Body of pancreas (tissue), 4 donors: ENCODE results near the gene ATRN. TPM values are rescaled to one million over a fixed set of nuclear protein-coding genes. Genes with fewer than 3 reads are reported as not detected.
"Not testable (repeated sequence)": the region's sequence is repeated elsewhere in the genome, so short reads cannot be mapped to it uniquely, and the experiment has no call there.

ENCODE experiments used
- ATAC-seq: fragments of 150-250 bp; one replicate; pipeline ENCODE4 v1.9.1; 2016
- DNase-seq, 4 donors: peaks; one replicate each; pipeline ENCODE4 v3.0.0-alpha.2; 2019
- H3K27ac ChIP-seq, 4 donors: fragments of 200-600 bp; sonication (generic); 1 replicate in 3 of 4; 2 replicates in 1 of 4; pipeline versions ENCODE4 v1.5.1 to v1.6.1; 2016 to 2019; ENCODE audit warnings: mild to moderate bottlenecking in 1 of 4, mixed read lengths in 1 of 4, moderate library complexity in 1 of 4
- H3K27me3 ChIP-seq, 2 donors: fragments of 200-600 bp; sonication (generic); one replicate each; pipeline ENCODE4 v1.6.0; 2016; ENCODE audit warnings: mild to moderate bottlenecking in 1 of 2
- H3K36me3 ChIP-seq, 2 donors: fragments of 200-600 bp; sonication (generic); replicated peaks in 1 of 2; 2 replicates each; pipeline ENCODE4 v1.5.1; 2016; ENCODE audit warnings: low read depth in 2 of 2; ENCODE audit not compliant: insufficient read depth in 1 of 2
- H3K4me1 ChIP-seq: fragments of 200-600 bp; sonication (generic); one replicate; pipeline ENCODE4 v1.6.0; 2016
- H3K4me3 ChIP-seq, 2 donors: fragments of 200-600 bp; sonication (generic); 1 replicate in 1 of 2; 2 replicates in 1 of 2; pipeline ENCODE4 v1.5.1; 2016 to 2019
- H3K9me3 ChIP-seq, 3 donors: fragments of 200-600 bp; sonication (generic); 1 replicate in 2 of 3; 2 replicates in 1 of 3; pipeline ENCODE4 v1.5.1; 2016
- CTCF ChIP-seq, 7 experiments: fragments of 450-650 bp in 4 of 7; fragments of 200-600 bp in 3 of 7; sonication (generic) in 3 of 7; IDR thresholded peaks; one replicate each; pipeline ENCODE4 v1.5.1; 2016 to 2019; ENCODE audit warnings: antibody characterized with exemption in 7 of 7
- POLR2A ChIP-seq, 3 donors: fragments of 450-650 bp; IDR thresholded peaks; one replicate each; pipeline ENCODE4 v1.6.1; 2016; ENCODE audit warnings: antibody characterized with exemption in 3 of 3, mild to moderate bottlenecking in 2 of 3
- WGBS, 2 donors: methylation state at CpG; one replicate each; pipeline ENCODE4 v1.1.5; 2017; 5-methylcytosine and 5-hydroxymethylcytosine counted together
- intact Hi-C: fragments of 100-400 bp; cut with DNase I; formaldehyde crosslinking; loops from one replicate; pipeline ENCODE4 v1.15.1; 2023
- total RNA-seq, 2 donors: library from RNA; depleted of rRNA; stranded (reverse); fragments of >200 nt; gene quantifications; one replicate each; pipeline ENCODE4 v1.1.0, GENCODE V29; 2016

The ATRN gene
- total RNA-seq, 2 donors from 2014 or later, result 17.6 to 18.8 TPM

- WGBS, 2 donors, result 40 to 44% methylated on average over 1 of the region's 1 CpG
- DNase-seq (no peak), ATAC-seq (no peak)
- intact Hi-C loops, result no loop called here
- TF ChIP-seq POLR2A (IDR thresholded peaks at IDR 0.05) (no peak), CTCF (IDR thresholded peaks at IDR 0.05) (no peak)
- Histone ChIP-seq H3K9me3 (no peaks in the 10 kb centered on the region), H3K27me3 (no peaks in the 10 kb centered on the region), H3K36me3 (peaks cover 0 to 2% of the 10 kb centered on the region in 2 donors), H3K4me1 (no peaks in the 10 kb centered on the region), H3K4me3 (no peak overlapping the region), H3K27ac (no peak overlapping the region)
Observed at GRCh38 chr20:3611901-3612300, 141.1 kb downstream of the ATRN start.

GRCh38 chr20:3612795-3613572 lies 142.2 kb downstream of the ATRN start:
- WGBS, 2 donors, result 79 to 90% methylated on average over 10 of the region's 10 CpGs
- H3K9me3 ChIP-seq, result no peaks in the 10 kb centered on the region
- H3K27ac ChIP-seq, result no peak overlapping the region
- H3K36me3 ChIP-seq, result no peaks in the 10 kb centered on the region
- H3K4me1 ChIP-seq, result no peaks in the 10 kb centered on the region
- intact Hi-C loops, result no loop called here
- TF ChIP-seq POLR2A (IDR thresholded peaks at IDR 0.05) (no peak), CTCF (IDR thresholded peaks at IDR 0.05) (no peak)
- ATAC-seq (no peak), DNase-seq (no peak)
- H3K27me3 ChIP-seq, result no peaks in the 10 kb centered on the region
- no peak overlapping the region for H3K4me3 ChIP-seq

GRCh38 chr20:3613821-3614440 lies 143.1 kb downstream of the ATRN start:
- intact Hi-C loops, result no loop called here
- Histone ChIP-seq H3K36me3 (no peaks in the 10 kb centered on the region), H3K27me3 (no peaks in the 10 kb centered on the region), H3K27ac (no peak overlapping the region), H3K4me3 (no peak overlapping the region), H3K4me1 (no peaks in the 10 kb centered on the region), H3K9me3 (no peaks in the 10 kb centered on the region)
- DNase-seq (no peak), ATAC-seq (no peak)
- TF ChIP-seq CTCF (IDR thresholded peaks at IDR 0.05) (no peak), POLR2A (IDR thresholded peaks at IDR 0.05) (no peak)
- 89% methylated on average over 9 of the region's 9 CpGs for WGBS, 2 donors

GRCh38 chr20:3614466-3614865 lies 143.6 kb downstream of the ATRN start:
- H3K27ac ChIP-seq, result no peak overlapping the region
- no peak for ATAC-seq
- TF ChIP-seq POLR2A (IDR thresholded peaks at IDR 0.05) (no peak), CTCF (IDR thresholded peaks at IDR 0.05) (no peak)
- H3K4me1 ChIP-seq, result no peaks in the 10 kb centered on the region
- H3K9me3 ChIP-seq, result no peaks in the 10 kb centered on the region
- H3K4me3 ChIP-seq, result no peak overlapping the region
- no peak for DNase-seq
- 86 to 94% methylated on average over 5 of the region's 5 CpGs for WGBS, 2 donors
- H3K27me3 ChIP-seq, result no peaks in the 10 kb centered on the region
- intact Hi-C loops, result no loop called here
- no peaks in the 10 kb centered on the region for H3K36me3 ChIP-seq

- H3K27ac ChIP-seq, DNase-seq, H3K4me1 ChIP-seq, H3K36me3 ChIP-seq, H3K9me3 ChIP-seq, intact Hi-C loops, H3K4me3 ChIP-seq, ATAC-seq, H3K27me3 ChIP-seq: not testable (repeated sequence)
- 89 to 93% methylated on average over 13 of the region's 13 CpGs for WGBS, 2 donors
Observed at GRCh38 chr20:3615171-3615840, 144.5 kb downstream of the ATRN start.
